ENCODE results near the gene CBFA2T3.

CBFA2T3 gene

GRCh38 chr16:88915639-88916327 is 61.2 kb downstream of the CBFA2T3 start:
- H3K27me3 Mint-ChIP-seq (ENCODE audit: low read depth, poor library complexity): peaks cover 14% of the 10 kb centered on the region
- TF ChIP-seq CTCF (IDR thresholded peaks at IDR 0.05): no peak
- H3K27ac Mint-ChIP-seq: no peak overlapping the region
- peaks cover 54% of the 10 kb centered on the region for H3K4me1 Mint-ChIP-seq
- H3K9me3 Mint-ChIP-seq: peaks cover 2% of the 10 kb centered on the region
- no peak overlapping the region for H3K4me3 Mint-ChIP-seq
- no peaks in the 10 kb centered on the region for H3K36me3 Mint-ChIP-seq (ENCODE audit: low read depth)
- no peak for DNase-seq

- Mint-ChIP-seq H3K4me3 (no peak overlapping the region), H3K36me3 (ENCODE audit: low read depth) (no peaks in the 10 kb centered on the region), H3K27ac (no peak overlapping the region), H3K4me1 (peaks cover 60% of the 10 kb centered on the region), H3K9me3 (peaks cover 2% of the 10 kb centered on the region), H3K27me3 (ENCODE audit: low read depth, poor library complexity) (peaks cover 14% of the 10 kb centered on the region)
- DNase-seq: no peak
- TF ChIP-seq CTCF (IDR thresholded peaks at IDR 0.05): no peak
Measured at GRCh38 chr16:88914750-88915368, 62.1 kb downstream of the CBFA2T3 start.

GRCh38 chr16:88913870-88914269 is 63.1 kb downstream of the CBFA2T3 start:
- TF ChIP-seq CTCF (IDR thresholded peaks at IDR 0.05): no peak
- peaks cover 13% of the 10 kb centered on the region for H3K27me3 Mint-ChIP-seq (ENCODE audit: low read depth, poor library complexity)
- no peak overlapping the region for H3K27ac Mint-ChIP-seq
- peaks cover 52% of the 10 kb centered on the region for H3K4me1 Mint-ChIP-seq
- H3K36me3 Mint-ChIP-seq (ENCODE audit: low read depth): no peaks in the 10 kb centered on the region
- no peak overlapping the region for H3K4me3 Mint-ChIP-seq
- no peaks in the 10 kb centered on the region for H3K9me3 Mint-ChIP-seq
- no peak for DNase-seq

GRCh38 chr16:88913001-88913612 is 63.9 kb downstream of the CBFA2T3 start:
- no peak for DNase-seq
- H3K27me3 Mint-ChIP-seq (ENCODE audit: low read depth, poor library complexity): peaks cover 13% of the 10 kb centered on the region
- no peak overlapping the region for H3K4me3 Mint-ChIP-seq
- H3K4me1 Mint-ChIP-seq: peaks cover 48% of the 10 kb centered on the region
- H3K36me3 Mint-ChIP-seq (ENCODE audit: low read depth): no peaks in the 10 kb centered on the region
- H3K9me3 Mint-ChIP-seq: no peaks in the 10 kb centered on the region
- H3K27ac Mint-ChIP-seq: no peak overlapping the region
- no peak for TF ChIP-seq CTCF (IDR thresholded peaks at IDR 0.05)

GRCh38 chr16:88912556-88912955 is 64.5 kb downstream of the CBFA2T3 start:
- H3K27me3 Mint-ChIP-seq (ENCODE audit: low read depth, poor library complexity): peaks cover 13% of the 10 kb centered on the region
- peaks cover 50% of the 10 kb centered on the region for H3K4me1 Mint-ChIP-seq
- H3K27ac Mint-ChIP-seq: no peak overlapping the region
- H3K36me3 Mint-ChIP-seq (ENCODE audit: low read depth): no peaks in the 10 kb centered on the region
- H3K4me3 Mint-ChIP-seq: no peak overlapping the region
- H3K9me3 Mint-ChIP-seq: no peaks in the 10 kb centered on the region
- TF ChIP-seq CTCF (IDR thresholded peaks at IDR 0.05): no peak
- DNase-seq: no peak

All from nephron progenitor cell (in vitro differentiated cells).